OCI-LY7 (cell line): Measurements from ENCODE around the gene PRKD2. TPM values are rescaled to one million over a fixed set of nuclear protein-coding genes. Genes with fewer than 3 reads are reported as not detected.

Source experiments
- BruUV-seq: library from RNA; stranded (reverse); fragments of 400-500 nt; replicated peaks from 2 replicates; lab custom pipeline; 2021; lab: Mats Ljungman, UMichigan
- CTCF ChIA-PET: fragments of 300-600 bp; sonication (Branson Sonifier 250); formaldehyde crosslinking; loops from one replicate; lab custom pipeline; 2022; ENCODE audit warnings: antibody characterized with exemption; ENCODE audit not compliant: unreplicated experiment; lab: Charles Lee
- POLR2A ChIA-PET: fragments of 300-600 bp; sonication (Branson Sonifier 250); formaldehyde crosslinking; loops from one replicate; lab custom pipeline; 2022; ENCODE audit warnings: antibody characterized with exemption; lab: Charles Lee
- DNase-seq: peaks from one replicate; pipeline ENCODE4 v3.0.0-alpha.2; 2015; ENCODE audit warnings: low spot score
- H2AFZ ChIP-seq: fragments of 200-600 bp; sonication (generic), shearing (Covaris generic); 2 replicates; pipeline ENCODE4 v1.6.1; 2014; ENCODE audit warnings: mild to moderate bottlenecking, antibody characterized with exemption, low read length, moderate library complexity
- H3K27ac ChIP-seq: fragments of 200-600 bp; sonication (generic); 2 replicates; pipeline ENCODE4 v1.5.1; 2014; ENCODE audit warnings: mixed run types, low read depth, mild to moderate bottlenecking, moderate library complexity, low read length, inconsistent platforms; ENCODE audit not compliant: poor library complexity, severe bottlenecking
- H3K36me3 ChIP-seq: fragments of 200-600 bp; sonication (generic); 2 replicates; pipeline ENCODE4 v1.6.1; 2014; ENCODE audit warnings: mild to moderate bottlenecking, antibody characterized with exemption, low read length, moderate library complexity, mixed read lengths; ENCODE audit not compliant: insufficient read depth
- H3K4me1 ChIP-seq: fragments of 200-600 bp; sonication (generic); 2 replicates; pipeline ENCODE4 v1.5.1; 2014; ENCODE audit warnings: mild to moderate bottlenecking, low read length; ENCODE audit not compliant: insufficient read depth, poor library complexity, severe bottlenecking
- H3K4me2 ChIP-seq: fragments of 200-600 bp; sonication (generic); 2 replicates; pipeline ENCODE4 v1.6.1; 2014; ENCODE audit warnings: mild to moderate bottlenecking, low read length
- H3K4me3 ChIP-seq: fragments of 200-600 bp; sonication (generic); 2 replicates; pipeline ENCODE4 v1.5.1; 2014; ENCODE audit warnings: mild to moderate bottlenecking, low read depth, low read length; ENCODE audit not compliant: poor library complexity, severe bottlenecking
- H3K79me2 ChIP-seq: fragments of 200-600 bp; sonication (generic); 2 replicates; pipeline ENCODE4 v1.6.1; 2016; ENCODE audit warnings: low read depth, mild to moderate bottlenecking, low read length, moderate library complexity, mixed read lengths; ENCODE audit not compliant: insufficient read depth
- H3K9me2 ChIP-seq: fragments of 200-600 bp; sonication (generic); 2 replicates; pipeline ENCODE4 v1.6.1; 2016; ENCODE audit warnings: mild to moderate bottlenecking, low read length, mixed read lengths; ENCODE audit not compliant: insufficient read depth
- H3K9me3 ChIP-seq: fragments of 200-600 bp; sonication (generic); 2 replicates; pipeline ENCODE4 v1.6.1; 2014; ENCODE audit warnings: mild to moderate bottlenecking, mixed run types, low read length, mixed read lengths
- H4K20me1 ChIP-seq: fragments of 200-600 bp; sonication (generic); 2 replicates; pipeline ENCODE4 v1.6.1; 2014; ENCODE audit warnings: mild to moderate bottlenecking, antibody characterized with exemption, low read length, moderate library complexity, mixed read lengths; ENCODE audit not compliant: insufficient read depth
- EZH2phosphoT487 ChIP-seq: fragments of 200-600 bp; sonication (generic); IDR thresholded peaks from 2 replicates; pipeline ENCODE4 v1.6.1; 2018; ENCODE audit warnings: low read depth, borderline replicate concordance, mild to moderate bottlenecking, mixed run types, antibody characterized with exemption, low read length, moderate library complexity, mixed read lengths
- intact Hi-C: fragments of 100-400 bp; cut with micrococcal nuclease; formaldehyde crosslinking; loops from one replicate; pipeline ENCODE4 v1.10.0; 2022; ENCODE audit not compliant: unreplicated experiment
- total RNA-seq, 2 experiments: library from RNA; depleted of rRNA in 1 of 2; stranded (reverse); fragments of >200 nt in 1 of 2; shearing (Covaris generic) in 1 of 2; gene quantifications; 2 replicates each; pipeline ENCODE4 v1.2.3, GENCODE V29; 2014 to 2022
- TF ChIP-seq, protein P1 (sequence below): fragments of 200-600 bp; sonication (generic); conservative IDR thresholded peaks from 2 replicates; pipeline ENCODE4 v1.5.1; 2014; ENCODE audit warnings: mild to moderate bottlenecking, antibody characterized with exemption, low read length, moderate library complexity, mixed read lengths

PRKD2 gene
- total RNA-seq, 2 experiments from 2014 or later, result 30.5 to 89.2 TPM

DNA sequence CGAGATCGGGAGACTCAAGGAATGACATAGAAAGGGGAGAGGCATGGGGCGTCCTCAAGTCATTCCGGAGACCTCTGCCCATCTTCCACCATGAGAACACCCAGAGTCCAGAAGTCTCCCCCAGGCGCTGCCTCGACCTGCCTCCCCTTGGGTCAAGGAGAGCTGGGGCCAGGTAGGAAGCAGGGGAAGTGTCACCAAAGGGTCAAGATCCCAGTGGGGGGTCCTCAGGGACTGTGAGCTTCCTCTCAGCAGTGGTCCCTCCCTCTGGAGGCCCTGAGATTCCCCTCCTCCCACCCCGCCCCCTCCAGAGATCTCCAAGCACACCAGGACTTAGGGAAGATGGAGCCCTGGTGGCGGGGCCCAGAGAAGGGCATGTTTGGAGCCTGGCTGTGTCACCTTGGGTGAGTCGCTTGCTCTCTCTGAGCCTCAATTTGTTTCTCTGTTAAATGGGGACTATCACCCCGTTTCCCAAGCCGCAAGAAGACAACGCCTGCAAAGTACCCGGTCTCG is 56.9 kb downstream of the PRKD2 start:
- no peaks in the 10 kb centered on the region for H3K9me3 ChIP-seq
- peak overlapping the region; percentile 62 for H3K4me3 ChIP-seq
- BruUV-seq, result no TSS peak
- 0 out of 2 replicates have a peak, but pooled peaks cover 3% of the 10 kb centered on the region for H4K20me1 ChIP-seq
- CTCF ChIA-PET, result no interaction called here
- POLR2A ChIA-PET, result no interaction called here
- no peaks in the 10 kb centered on the region for H3K36me3 ChIP-seq
- H3K79me2 ChIP-seq, result no peaks in the 10 kb centered on the region
- H2AFZ ChIP-seq, result no peak overlapping the region
- peaks cover 29% of the 10 kb centered on the region for H3K4me1 ChIP-seq
- TF ChIP-seq, protein P1, sequence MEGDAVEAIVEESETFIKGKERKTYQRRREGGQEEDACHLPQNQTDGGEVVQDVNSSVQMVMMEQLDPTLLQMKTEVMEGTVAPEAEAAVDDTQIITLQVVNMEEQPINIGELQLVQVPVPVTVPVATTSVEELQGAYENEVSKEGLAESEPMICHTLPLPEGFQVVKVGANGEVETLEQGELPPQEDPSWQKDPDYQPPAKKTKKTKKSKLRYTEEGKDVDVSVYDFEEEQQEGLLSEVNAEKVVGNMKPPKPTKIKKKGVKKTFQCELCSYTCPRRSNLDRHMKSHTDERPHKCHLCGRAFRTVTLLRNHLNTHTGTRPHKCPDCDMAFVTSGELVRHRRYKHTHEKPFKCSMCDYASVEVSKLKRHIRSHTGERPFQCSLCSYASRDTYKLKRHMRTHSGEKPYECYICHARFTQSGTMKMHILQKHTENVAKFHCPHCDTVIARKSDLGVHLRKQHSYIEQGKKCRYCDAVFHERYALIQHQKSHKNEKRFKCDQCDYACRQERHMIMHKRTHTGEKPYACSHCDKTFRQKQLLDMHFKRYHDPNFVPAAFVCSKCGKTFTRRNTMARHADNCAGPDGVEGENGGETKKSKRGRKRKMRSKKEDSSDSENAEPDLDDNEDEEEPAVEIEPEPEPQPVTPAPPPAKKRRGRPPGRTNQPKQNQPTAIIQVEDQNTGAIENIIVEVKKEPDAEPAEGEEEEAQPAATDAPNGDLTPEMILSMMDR, result no peak
- no peak for TF ChIP-seq EZH2phosphoT487
- no peak overlapping the region for H3K27ac ChIP-seq
- peak overlapping the region; percentile 76 for H3K4me2 ChIP-seq
- no peak for DNase-seq
- intact Hi-C loops, result no loop called here
- no peaks in the 10 kb centered on the region for H3K9me2 ChIP-seq

DNA sequence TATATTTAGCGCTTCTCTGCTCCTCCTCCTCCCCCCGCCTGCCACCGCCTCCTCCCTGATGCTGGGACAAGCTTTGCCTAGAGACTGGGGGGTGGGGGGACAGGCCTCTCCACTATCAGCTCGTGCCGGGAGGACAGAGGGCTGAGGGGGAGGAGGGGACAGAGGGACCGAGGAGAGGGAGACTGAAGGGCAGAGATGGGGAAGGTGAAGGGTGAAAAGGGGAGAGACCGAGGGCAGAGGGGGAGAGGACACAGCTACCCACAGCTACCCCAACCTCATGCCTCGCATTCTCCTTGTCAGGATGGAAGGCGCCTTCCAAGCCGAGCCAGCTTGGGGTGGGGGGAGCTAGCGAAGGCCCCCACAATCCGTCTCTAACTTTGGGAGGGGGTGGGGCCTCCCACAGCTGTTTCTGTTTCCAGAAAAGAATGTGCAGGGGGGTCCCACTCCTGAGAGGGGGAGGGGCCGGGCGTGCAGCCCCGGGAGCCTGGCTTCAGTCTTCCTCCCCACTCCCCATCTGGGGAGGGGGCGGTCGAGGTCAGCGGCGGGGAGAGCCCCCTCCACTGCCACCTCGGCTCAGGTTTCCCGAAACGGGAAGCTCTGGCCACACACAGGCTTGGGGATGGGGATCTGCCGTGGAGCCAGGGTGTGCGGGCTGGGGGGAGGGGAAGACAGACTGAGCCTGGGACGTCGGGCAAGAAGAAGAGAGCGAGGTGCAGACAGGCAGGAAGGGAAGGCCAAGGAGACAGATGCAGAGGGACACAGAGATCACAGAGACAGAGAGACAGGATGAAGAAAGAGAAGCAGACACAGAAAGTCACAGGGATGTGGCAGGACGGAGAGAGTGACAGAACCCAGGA is 57.5 kb downstream of the PRKD2 start:
- Histone ChIP-seq H3K4me2 (peak overlapping the region; percentile 76; the same call in 1 of the 2 replicates), H2AFZ (no peak overlapping the region), H3K9me2 (no peaks in the 10 kb centered on the region), H3K27ac (no peak overlapping the region), H4K20me1 (0 out of 2 replicates have a peak, but pooled peaks cover 3% of the 10 kb centered on the region), H3K79me2 (no peaks in the 10 kb centered on the region), H3K4me1 (peaks cover 29% of the 10 kb centered on the region), H3K36me3 (no peaks in the 10 kb centered on the region), H3K9me3 (no peaks in the 10 kb centered on the region), H3K4me3 (no peak overlapping the region)
- no peak for TF ChIP-seq EZH2phosphoT487
- TF ChIP-seq, protein P1, result no peak
- BruUV-seq, result no TSS peak
- ChIA-PET POLR2A (no interaction called here), CTCF (interaction anchor here (0.6 to 0.7 kb wide), 4 partner anchors 12 to 227 kb away, joined by 3 to 12 read pairs (median 6); no protein-coding TSS in a partner anchor)
- intact Hi-C loops, result no loop called here
- DNase-seq, result no peak
